NCI-H82 (cell line): ENCODE data around the gene IL1RN.

Experiments
- DNase-seq: peaks from one replicate; lab custom pipeline; 2025; lab: John Stamatoyannopoulos, UW

The IL1RN gene

GRCh38 chr2:113129519-113130078 lies 2.2 kb downstream of the IL1RN start:
- DNase-seq, result no peak

GRCh38 chr2:113131352-113132185 lies 4.2 kb downstream of the IL1RN start:
- no peak for DNase-seq

- no peak for DNase-seq
These were observed 5.1 kb downstream of the IL1RN start for GRCh38 chr2:113132414-113133021.

- no peak for DNase-seq
These were observed 6.6 kb downstream of the IL1RN start for GRCh38 chr2:113133704-113134598.

GRCh38 chr2:113134717-113135116 lies 7.3 kb downstream of the IL1RN start:
- DNase-seq, result no peak

GRCh38 chr2:113135317-113135716 lies 7.9 kb downstream of the IL1RN start:
- DNase-seq, result no peak

- DNase-seq, result peak; percentile 84
These were observed 9.7 kb downstream of the IL1RN start for GRCh38 chr2:113136828-113137775.

GRCh38 chr2:113137827-113138226 lies 10.4 kb downstream of the IL1RN start:
- DNase-seq, result no peak

GRCh38 chr2:113138428-113139322 lies 11.3 kb downstream of the IL1RN start:
- peak; percentile 88 for DNase-seq

GRCh38 chr2:113141451-113141850 lies 14.1 kb downstream of the IL1RN start:
- no peak for DNase-seq

- no peak for DNase-seq
These were observed 14.9 kb downstream of the IL1RN start for GRCh38 chr2:113142290-113142689.

- DNase-seq, result no peak
These were observed 16.9 kb downstream of the IL1RN start for GRCh38 chr2:113144259-113144658.

- DNase-seq, result no peak
These were observed 21.5 kb downstream of the IL1RN start for GRCh38 chr2:113148606-113149552.

GRCh38 chr2:113149553-113150257 lies 22.3 kb downstream of the IL1RN start:
- no peak for DNase-seq

- no peak for DNase-seq
These were observed 22.8 kb downstream of the IL1RN start for GRCh38 chr2:113150258-113150601.

GRCh38 chr2:113155331-113155730 lies 27.9 kb downstream of the IL1RN start:
- no peak for DNase-seq

- peak; percentile 45 for DNase-seq
These were observed 29.1 kb downstream of the IL1RN start for GRCh38 chr2:113156278-113157117.
